Prostate gland (tissue), 2 donors: ENCODE measurements around the gene SLC22A12.

Source experiments
- POLR2A ChIP-seq: fragments of 450-650 bp; IDR thresholded peaks from one replicate; pipeline ENCODE4 v1.6.1; 2016; ENCODE audit warnings: antibody characterized with exemption, mild to moderate bottlenecking
- POLR2AphosphoS5 ChIP-seq: sonication (generic); formaldehyde crosslinking; IDR thresholded peaks from one replicate; pipeline ENCODE4 v1.6.1; 2017; ENCODE audit warnings: antibody characterized with exemption
- TF ChIP-seq, protein P1 (sequence below), 4 experiments: fragments of 200-600 bp in 2 of 4; fragments of 450-650 bp in 2 of 4; sonication (generic) in 2 of 4; IDR thresholded peaks; 1 replicate in 3 of 4; 2 replicates in 1 of 4; pipeline ENCODE4 v1.5.1; 2016 to 2019; ENCODE audit warnings: antibody characterized with exemption in 4 of 4, mild to moderate bottlenecking in 2 of 4, moderate library complexity in 2 of 4

DNA sequence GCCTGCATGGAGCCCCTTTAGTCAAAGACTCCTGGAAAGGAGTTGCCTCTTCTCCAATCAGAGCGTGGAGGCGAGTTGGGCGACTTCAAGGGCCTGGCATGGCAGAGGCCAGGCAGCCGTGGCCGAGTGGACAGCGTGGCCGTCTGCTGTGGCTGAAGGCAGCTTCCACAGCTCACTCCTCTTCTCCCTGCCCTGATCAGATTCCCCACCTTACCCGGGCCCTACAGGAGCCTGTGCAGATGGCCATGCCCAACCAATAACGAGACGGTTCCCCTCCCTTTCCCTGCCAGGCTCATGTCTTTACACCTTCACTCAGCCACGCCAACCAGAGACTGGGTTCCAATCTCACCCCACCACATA, 20.0 kb upstream of the SLC22A12 start:
- TF ChIP-seq POLR2A, result no peak
- TF ChIP-seq, protein P1, sequence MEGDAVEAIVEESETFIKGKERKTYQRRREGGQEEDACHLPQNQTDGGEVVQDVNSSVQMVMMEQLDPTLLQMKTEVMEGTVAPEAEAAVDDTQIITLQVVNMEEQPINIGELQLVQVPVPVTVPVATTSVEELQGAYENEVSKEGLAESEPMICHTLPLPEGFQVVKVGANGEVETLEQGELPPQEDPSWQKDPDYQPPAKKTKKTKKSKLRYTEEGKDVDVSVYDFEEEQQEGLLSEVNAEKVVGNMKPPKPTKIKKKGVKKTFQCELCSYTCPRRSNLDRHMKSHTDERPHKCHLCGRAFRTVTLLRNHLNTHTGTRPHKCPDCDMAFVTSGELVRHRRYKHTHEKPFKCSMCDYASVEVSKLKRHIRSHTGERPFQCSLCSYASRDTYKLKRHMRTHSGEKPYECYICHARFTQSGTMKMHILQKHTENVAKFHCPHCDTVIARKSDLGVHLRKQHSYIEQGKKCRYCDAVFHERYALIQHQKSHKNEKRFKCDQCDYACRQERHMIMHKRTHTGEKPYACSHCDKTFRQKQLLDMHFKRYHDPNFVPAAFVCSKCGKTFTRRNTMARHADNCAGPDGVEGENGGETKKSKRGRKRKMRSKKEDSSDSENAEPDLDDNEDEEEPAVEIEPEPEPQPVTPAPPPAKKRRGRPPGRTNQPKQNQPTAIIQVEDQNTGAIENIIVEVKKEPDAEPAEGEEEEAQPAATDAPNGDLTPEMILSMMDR (IDR thresholded peaks at IDR 0.05), result no peak
- no peak for TF ChIP-seq POLR2AphosphoS5
